HepG2 (cell line): ENCODE measurements around the gene ESRRB. TPM values are rescaled to one million over a fixed set of nuclear protein-coding genes. Genes with fewer than 3 reads are reported as not detected.
A peak's percentile ranks its signal among the peaks of the same experiment; 100 is the strongest.

ENCODE experiments used
- ATF5 ChIP-seq: sonication (generic); formaldehyde crosslinking; IDR thresholded peaks from 2 replicates; pipeline ENCODE4 v1.4.0; 2020; ENCODE audit warnings: mild to moderate bottlenecking, low read depth, missing genetic modification reagents
- ATF7-NPFF ChIP-seq: sonication (generic); formaldehyde crosslinking; IDR thresholded peaks from 2 replicates; pipeline ENCODE4 v1.8.1; 2023; ENCODE audit warnings: mild to moderate bottlenecking, low read depth, missing genetic modification reagents, moderate library complexity
- ELK4 ChIP-seq: sonication (generic); formaldehyde crosslinking; IDR thresholded peaks from 2 replicates; pipeline ENCODE4 v1.9.0; 2021; ENCODE audit warnings: missing genetic modification reagents, borderline replicate concordance
- KLF12 ChIP-seq: sonication (generic); formaldehyde crosslinking; IDR thresholded peaks from 2 replicates; pipeline ENCODE4 v1.4.0; 2020; ENCODE audit warnings: missing genetic modification reagents, borderline replicate concordance
- NFYB ChIP-seq: sonication (generic); formaldehyde crosslinking; IDR thresholded peaks from 2 replicates; pipeline ENCODE4 v1.4.0; 2020; ENCODE audit warnings: missing genetic modification reagents
- NKX3-1 ChIP-seq: sonication (generic); formaldehyde crosslinking; IDR thresholded peaks from 2 replicates; pipeline ENCODE4 v1.5.0; 2020; ENCODE audit warnings: missing genetic modification reagents
- PHF8 ChIP-seq: sonication (generic); formaldehyde crosslinking; IDR thresholded peaks from 2 replicates; pipeline ENCODE4 v1.5.0; 2020; ENCODE audit warnings: missing genetic modification reagents
- RERE ChIP-seq: IDR thresholded peaks from 2 replicates; pipeline ENCODE4 v1.6.1; 2016; ENCODE audit warnings: low read depth, missing genetic modification reagents, missing compliant biosample characterization
- SOX5 ChIP-seq: IDR thresholded peaks from 2 replicates; pipeline ENCODE4 v1.6.1; 2016; ENCODE audit warnings: borderline replicate concordance
- ZBED4 ChIP-seq: sonication (generic); formaldehyde crosslinking; IDR thresholded peaks from 2 replicates; pipeline ENCODE4 v1.4.0; 2020; ENCODE audit warnings: missing genetic modification reagents, borderline replicate concordance
- ZBTB38 ChIP-seq: sonication (generic); formaldehyde crosslinking; IDR thresholded peaks from 2 replicates; pipeline ENCODE4 v1.5.1; 2020; ENCODE audit warnings: mild to moderate bottlenecking, missing genetic modification reagents
- ZC3H4 ChIP-seq: sonication (generic); formaldehyde crosslinking; IDR thresholded peaks from 2 replicates; pipeline ENCODE4 v1.4.0; 2020; ENCODE audit warnings: missing genetic modification reagents, borderline replicate concordance
- ZFP36L1 ChIP-seq: sonication (generic); formaldehyde crosslinking; IDR thresholded peaks from 2 replicates; pipeline ENCODE4 v1.8.0; 2022; ENCODE audit warnings: mild to moderate bottlenecking, missing genetic modification reagents, moderate library complexity
- ZNF547 ChIP-seq: sonication (generic); formaldehyde crosslinking; IDR thresholded peaks from 2 replicates; pipeline ENCODE4 v1.5.1; 2020; ENCODE audit warnings: mild to moderate bottlenecking, missing genetic modification reagents
- ZNF564 ChIP-seq: sonication (generic); formaldehyde crosslinking; IDR thresholded peaks from 2 replicates; pipeline ENCODE4 v1.8.1; 2023; ENCODE audit warnings: mild to moderate bottlenecking, missing genetic modification reagents
- polyA plus RNA-seq, 8 experiments: library from polyadenylated mRNA; depleted of rRNA in 3 of 8; stranded (reverse) in 7 of 8; unstranded in 1 of 8; fragments of >200 nt; fragmentation: Illumina TruSeq in 4 of 8; extraction: Trizol in 4 of 8; gene quantifications; 2 replicates each; pipeline versions ENCODE4 v1.2.1 to v1.2.3, GENCODE V29; 2011 to 2016; ENCODE audit warnings: low read depth in 4 of 8, missing spikeins in 1 of 8, mixed read lengths in 1 of 8; ENCODE audit not compliant: insufficient read depth in 1 of 8
- total RNA-seq, 5 experiments: library from RNA; depleted of rRNA; stranded (reverse); fragments of >200 nt; fragmentation: Illumina TruSeq; extraction: Trizol; gene quantifications; 2 replicates each; pipeline ENCODE4 v1.2.3, GENCODE V29; 2016; ENCODE audit warnings: low read depth in 1 of 5
- TF ChIP-seq, protein P1 (sequence below): IDR thresholded peaks from 2 replicates; pipeline ENCODE4 v1.6.1; 2016; ENCODE audit warnings: low read depth, borderline replicate concordance

The ESRRB gene
- total and polyA plus RNA-seq, 2 of the 13 experiments (the other 11 are each of a cell fraction or from before 2014, with no cell fraction given) = 0.04 to 0.33 TPM

DNA sequence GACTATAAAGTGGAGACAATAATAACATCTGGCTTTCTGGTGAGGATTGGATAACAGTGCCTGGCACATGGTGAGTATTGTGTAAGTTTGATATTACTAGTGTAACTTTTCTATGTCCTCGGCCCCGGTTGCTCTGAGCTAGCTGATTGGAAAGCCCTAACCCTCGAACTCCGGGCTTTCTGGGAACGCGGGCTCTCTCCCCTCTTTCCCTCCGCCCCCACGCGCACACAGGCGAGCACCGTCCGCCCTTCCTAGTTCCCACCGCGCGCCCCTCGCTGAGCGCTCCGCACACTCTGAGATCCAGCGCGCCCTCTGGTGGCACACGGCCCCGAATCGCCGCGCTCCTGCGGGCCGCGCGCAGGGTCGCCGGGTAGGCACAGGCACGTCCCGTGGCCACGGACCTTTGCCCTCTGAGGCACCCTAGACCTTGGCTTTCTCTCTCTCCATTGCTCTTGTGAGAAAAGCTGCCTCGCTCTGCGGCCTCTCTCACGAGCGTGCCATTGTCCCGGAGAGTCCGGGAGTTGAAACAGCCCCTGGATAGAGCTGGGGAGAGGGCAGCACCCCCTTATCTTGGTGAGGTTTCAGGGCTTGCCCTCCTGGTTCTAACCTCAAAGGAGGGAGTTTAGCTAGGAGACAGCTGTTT is 23.2 kb upstream of the ESRRB start (continued):
- TF ChIP-seq PHF8 = peak; percentile 50; the same call in 1 of the 2 replicates
- TF ChIP-seq ZBTB38 (CRISPR knock-in tag) = no peak; the same call in 1 of the 2 replicates
- TF ChIP-seq ZNF547 (CRISPR knock-in tag) = no peak
- TF ChIP-seq SOX5 (CRISPR knock-in tag) = 0 out of 2 replicates have a peak, but pooled peaks have one; percentile 35
- TF ChIP-seq RERE (CRISPR knock-in tag) = no peak
- no peak for TF ChIP-seq ZFP36L1 (CRISPR knock-in tag)
- peak; percentile 49; the same call in 1 of the 2 replicates for TF ChIP-seq ZNF564 (CRISPR knock-in tag)
- TF ChIP-seq ZBED4 (CRISPR knock-in tag) = 0 out of 2 replicates have a peak, but pooled peaks have one; percentile 64
- TF ChIP-seq, protein P1, sequence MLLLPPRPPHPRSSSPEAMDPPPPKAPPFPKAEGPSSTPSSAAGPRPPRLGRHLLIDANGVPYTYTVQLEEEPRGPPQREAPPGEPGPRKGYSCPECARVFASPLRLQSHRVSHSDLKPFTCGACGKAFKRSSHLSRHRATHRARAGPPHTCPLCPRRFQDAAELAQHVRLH = peak; percentile 63; the same call in 1 of the 2 replicates
- TF ChIP-seq ELK4 (CRISPR knock-in tag) = no peak
- 0 out of 2 replicates have a peak, but pooled peaks have one; percentile 53 for TF ChIP-seq ATF7-NPFF (CRISPR knock-in tag)
- no peak for TF ChIP-seq ATF5 (CRISPR knock-in tag)
- no peak for TF ChIP-seq KLF12 (CRISPR knock-in tag)
- TF ChIP-seq NKX3-1 = no peak
- no peak for TF ChIP-seq NFYB
- no peak for TF ChIP-seq ZC3H4 (CRISPR knock-in tag)
